Skin epidermis (tissue), 12 donors: ENCODE results near the gene SUN5.
"Not testable (repeated sequence)": the region's sequence is repeated elsewhere in the genome, so short reads cannot be mapped to it uniquely, and the experiment has no call there.

ENCODE experiments used
- H3K27ac ChIP-seq, 21 experiments: fragments of 200-600 bp; sonication (generic) in 11 of 21; one replicate each; pipeline ENCODE4 v1.5.0; 2020; ENCODE audit warnings: mild to moderate bottlenecking in 3 of 21, inconsistent platforms in 2 of 21, moderate library complexity in 2 of 21
- H3K4me3 ChIP-seq, 7 experiments: fragments of 200-600 bp; sonication (generic) in 2 of 7; one replicate each; pipeline ENCODE4 v1.5.0; 2020; ENCODE audit warnings: inconsistent platforms in 2 of 7, mild to moderate bottlenecking in 2 of 7, moderate library complexity in 1 of 7

The SUN5 gene

DNA sequence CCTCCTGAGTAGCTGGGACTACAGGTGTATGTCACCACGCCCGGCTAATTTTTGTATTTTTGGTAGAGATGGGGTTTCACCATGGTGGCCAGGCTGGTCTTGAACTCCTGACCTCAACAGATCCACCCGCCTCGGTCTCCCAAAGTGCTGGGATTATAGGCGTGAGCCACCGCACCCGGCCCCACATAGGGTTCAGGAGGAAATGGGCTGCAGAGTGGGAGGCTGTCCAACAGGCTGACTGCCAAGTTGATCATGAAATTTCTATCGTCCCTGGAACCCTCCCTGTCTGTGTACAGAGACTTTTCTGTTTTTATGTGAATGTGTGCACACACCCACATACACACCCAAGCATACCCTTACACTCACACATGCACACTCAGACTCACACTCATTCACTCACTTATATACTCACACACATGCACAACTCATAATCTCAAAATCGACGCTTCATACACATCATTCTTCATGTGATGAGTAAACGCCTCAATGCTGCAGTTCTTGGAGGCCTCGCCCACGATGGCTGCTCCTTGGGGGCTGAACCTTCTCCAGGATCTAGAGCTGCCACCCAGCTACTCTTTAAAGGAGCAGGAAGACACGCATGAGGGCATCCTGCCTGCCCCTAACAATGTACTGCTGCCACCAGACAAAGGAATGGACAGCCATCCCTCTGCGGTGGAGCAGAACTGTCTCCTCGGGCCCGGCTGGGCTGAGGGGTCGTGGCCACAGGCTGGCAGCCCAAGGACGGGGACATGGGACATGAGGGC lies 35.6 kb downstream of the SUN5 start:
- H3K27ac ChIP-seq = peak overlapping the region in 7 of 21 experiments; percentile 23 to 96 (median 80)
- no peak overlapping the region for H3K4me3 ChIP-seq

DNA sequence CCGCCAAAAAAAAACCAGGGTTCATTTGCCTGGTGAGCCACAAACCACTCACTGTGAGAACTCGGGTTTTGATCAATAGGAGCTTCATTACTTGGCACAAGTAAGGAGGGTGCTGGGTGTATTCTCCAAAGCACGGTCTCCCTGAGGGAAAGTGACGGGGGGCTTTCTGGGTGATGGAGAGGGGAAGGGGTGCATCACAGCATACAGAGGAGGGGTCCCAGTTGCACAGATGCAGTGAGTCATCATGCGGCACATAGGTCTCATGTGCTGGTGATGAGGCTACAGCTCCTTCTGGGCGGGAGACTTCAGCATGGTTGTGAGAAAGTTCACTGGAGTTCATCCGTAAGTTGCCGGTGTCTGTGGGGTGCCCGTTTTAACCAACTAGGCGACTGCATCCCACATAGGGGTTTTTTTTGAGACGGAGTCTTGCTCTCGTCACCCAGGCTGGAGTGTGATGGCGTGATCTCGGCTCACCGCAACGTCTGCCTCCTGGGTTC lies 36.2 kb downstream of the SUN5 start:
- H3K27ac ChIP-seq = peak overlapping the region in 5 of 21 experiments; percentile 8 to 96 (median 81)
- H3K4me3 ChIP-seq = no peak overlapping the region

DNA sequence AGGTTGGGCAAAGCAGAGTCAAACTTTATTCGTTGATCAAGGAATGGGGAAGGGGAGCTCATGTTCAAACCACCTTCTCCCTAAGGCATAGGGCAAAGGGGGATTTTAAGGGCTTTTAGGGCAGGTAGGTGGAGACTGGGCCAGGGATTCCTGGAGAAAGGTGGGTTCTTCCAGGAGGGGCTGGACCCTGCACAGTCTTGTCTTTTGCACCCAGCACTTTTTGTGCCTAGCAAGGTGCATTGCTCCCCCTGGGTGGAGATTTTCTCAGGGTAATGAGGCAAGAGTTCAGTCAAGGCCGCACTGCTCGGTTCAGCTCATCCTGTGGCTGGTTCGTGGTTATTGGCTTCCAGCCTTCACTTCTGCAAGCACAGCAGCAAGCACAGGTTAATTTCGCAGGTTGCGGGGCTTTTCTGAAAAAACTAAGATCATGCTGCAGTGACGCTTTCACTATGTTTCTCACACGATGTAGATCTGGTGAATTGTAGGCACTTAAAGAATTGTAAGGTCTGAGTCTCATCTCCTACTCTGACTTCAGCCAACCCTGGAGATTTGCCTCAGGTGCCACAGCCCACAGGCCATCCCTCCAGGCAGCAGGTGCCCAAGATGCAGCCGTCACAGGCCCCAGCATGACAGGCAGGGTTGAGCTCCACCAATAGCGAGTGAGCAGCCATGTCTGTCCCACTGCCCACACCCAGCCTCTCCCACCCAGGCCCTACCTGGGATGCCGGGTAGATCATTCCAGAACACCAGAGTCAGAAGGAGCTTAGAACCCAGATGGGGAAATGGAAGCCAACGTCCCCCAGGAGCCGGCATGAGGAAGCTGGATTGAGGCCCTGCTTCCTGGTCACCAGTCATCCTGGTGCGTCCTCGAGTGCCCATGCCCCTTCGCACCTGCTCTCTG lies 37.1 kb downstream of the SUN5 start:
- Histone ChIP-seq H3K4me3 (no peak overlapping the region), H3K27ac (peak overlapping the region in 7 of 21 experiments; percentile 3 to 96 (median 58))

DNA sequence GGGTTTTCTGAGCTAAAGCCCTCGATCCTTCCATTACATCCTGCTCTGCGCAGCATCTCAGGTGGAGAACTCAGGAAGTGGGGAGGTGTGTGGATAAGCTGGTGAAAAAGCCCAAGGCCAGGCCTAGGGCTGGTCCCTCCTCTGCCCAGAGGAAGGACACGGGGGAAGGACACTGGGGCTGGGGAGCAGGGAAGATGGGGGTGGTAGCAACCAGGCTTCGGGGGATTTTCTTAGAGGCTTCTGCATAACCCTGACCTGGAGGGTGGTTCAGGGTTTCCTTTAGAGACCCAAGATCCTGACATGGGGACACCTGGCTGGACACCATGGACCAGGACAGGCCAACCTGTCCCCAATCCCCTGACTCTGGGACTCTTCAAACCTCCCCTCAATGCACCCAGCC lies 37.9 kb downstream of the SUN5 start:
- no peak overlapping the region for H3K4me3 ChIP-seq
- H3K27ac ChIP-seq = peak overlapping the region in 3 of 21 experiments; percentile 81 to 96 (median 84)

DNA sequence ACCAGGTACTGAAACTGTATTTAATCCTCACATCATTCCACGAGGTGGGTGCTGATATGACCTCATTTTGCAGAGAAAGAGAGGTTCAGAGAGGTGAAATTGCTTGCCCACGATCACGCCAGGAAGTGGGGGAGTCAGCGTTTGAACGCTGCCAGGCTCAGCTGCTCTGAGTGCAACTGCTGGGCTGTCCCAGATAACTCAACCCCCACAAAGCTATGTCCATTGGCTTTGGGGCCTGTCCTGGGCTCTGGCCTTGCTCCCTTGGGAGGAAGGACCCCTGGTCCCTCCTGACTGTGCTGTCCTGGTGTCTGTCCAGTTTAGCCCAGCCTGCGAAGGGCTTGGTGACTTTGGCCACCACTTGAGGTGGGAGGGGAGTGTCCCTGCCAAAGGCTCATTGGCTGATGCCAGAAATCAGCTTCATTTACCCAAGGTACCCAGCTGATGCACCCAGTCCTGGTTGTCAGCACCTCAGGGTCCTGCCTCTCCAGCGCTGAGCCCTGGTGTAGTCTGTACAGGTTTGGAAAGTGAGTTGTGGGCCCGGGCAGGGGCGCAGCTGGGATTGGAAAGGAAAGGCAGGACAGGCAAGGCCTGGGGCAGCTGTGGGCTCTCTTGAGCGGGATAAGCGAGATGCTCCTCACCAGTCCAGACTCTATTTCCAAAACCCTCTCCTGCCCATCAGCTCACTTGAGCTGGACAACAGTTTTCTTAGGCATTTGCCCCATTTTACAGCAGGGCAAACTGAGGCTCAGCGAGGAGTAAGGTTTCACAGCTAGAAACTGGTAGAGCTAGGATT lies 38.5 kb downstream of the SUN5 start:
- H3K4me3 ChIP-seq = no peak overlapping the region

DNA sequence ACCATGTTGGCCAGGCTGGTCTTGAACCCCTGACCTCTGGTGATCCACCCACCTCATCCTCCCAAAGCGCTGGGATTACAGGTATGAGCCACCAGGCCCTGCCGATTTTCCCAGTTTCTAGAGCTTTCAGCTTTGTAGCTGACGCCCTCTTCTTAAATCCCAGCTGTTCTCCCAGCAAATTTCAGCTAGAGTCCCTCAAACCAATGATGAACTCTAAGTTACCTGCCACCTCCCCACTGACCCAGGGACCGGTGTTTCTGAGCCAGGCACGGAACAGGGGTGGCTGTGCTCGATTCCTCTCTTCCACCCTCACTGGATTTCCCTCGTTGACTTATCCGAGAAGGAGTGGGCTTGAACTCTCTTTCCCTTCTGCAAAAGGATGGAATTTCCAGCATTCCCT lies 39.1 kb downstream of the SUN5 start:
- no peak overlapping the region for H3K4me3 ChIP-seq
- H3K27ac ChIP-seq = peak overlapping the region in 2 of 21 experiments; percentile 84 to 96

More for the DNA sequence above, 38.5 kb downstream of the SUN5 start:
- H3K27ac ChIP-seq = peak overlapping the region in 2 of 21 experiments; percentile 84 to 96

DNA sequence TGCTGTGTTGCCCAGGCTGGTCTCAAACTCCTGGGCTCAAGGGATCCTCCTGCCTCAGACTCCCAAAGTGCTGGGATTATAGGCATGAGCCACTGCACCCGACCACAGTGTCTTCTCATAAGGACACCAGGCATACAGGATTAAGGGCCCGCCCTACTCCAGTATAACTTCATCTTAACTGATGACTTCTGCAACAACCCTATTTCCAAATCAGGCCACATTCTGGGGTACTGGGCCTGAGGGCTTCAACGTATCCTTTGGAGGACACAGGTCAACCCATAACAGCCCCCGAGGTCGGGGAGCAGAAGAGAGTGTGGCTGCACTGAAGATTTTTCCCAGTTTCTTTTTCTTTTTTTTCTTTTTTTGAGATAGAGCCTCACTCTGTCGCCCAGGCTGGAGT lies 39.7 kb downstream of the SUN5 start:
- Histone ChIP-seq H3K4me3 (no peak overlapping the region), H3K27ac (no peak overlapping the region)

DNA sequence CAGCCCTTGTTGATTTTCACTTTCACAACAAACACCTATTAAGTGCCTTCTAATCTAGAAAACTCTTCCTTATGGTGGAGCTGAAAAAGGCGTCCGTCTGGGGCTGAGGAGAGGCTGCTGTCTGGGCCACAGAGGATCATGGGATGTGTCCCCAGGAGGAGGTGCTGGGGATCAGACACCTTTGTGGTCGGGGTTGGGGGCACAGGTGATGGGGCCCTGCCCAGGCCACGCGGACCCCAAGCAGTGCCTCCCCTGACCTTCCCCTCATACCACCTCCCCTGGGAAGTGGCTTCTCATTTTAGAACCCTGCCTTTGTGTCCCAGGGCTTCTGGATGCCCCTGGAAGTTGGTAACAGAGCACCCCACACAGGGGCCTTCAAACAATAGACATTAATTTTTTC lies 41.1 kb downstream of the SUN5 start:
- Histone ChIP-seq H3K27ac (no peak overlapping the region), H3K4me3 (no peak overlapping the region)

DNA sequence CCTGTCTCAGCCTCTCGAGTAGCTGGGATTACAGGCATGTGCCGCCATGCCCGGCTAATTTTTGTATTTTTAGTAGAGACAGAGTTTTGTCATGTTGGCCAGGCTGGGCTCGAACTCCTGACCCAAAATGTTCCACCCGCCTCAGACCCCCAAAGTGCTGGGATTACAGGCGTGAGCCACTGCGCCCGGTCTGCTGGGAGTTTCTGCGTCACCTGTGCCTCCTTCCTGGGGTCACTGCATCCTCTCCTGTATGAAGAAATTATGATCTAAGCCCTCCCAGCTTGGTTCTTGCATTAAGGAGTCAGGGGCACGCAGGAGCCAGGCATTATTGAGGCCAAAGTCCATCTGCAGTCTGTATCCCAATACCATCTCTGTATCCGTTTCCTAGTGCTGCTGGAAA lies 41.6 kb downstream of the SUN5 start:
- not testable (repeated sequence) for H3K4me3 ChIP-seq

DNA sequence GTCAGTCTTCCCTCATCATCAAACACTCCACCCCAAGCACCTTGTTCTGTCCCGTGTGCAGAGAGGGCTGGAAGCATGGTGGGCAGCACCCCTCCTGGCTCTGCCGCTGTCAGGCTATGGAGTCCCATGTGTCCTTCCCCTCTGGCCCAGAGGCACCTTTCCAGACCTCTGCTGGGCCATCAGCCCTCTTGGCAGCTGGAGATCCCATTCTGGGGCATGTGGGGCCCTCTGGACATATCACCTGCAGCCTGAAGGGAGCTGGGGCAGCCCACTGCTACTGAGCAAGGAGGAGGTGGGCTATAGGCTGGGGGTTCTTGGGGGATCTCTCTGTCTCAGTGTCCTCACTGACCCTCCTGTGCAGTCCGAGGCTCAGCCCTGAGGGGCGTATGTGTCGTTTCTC lies 42.2 kb downstream of the SUN5 start:
- Histone ChIP-seq H3K27ac (no peak overlapping the region), H3K4me3 (no peak overlapping the region)

More for the DNA sequence above, 41.6 kb downstream of the SUN5 start:
- not testable (repeated sequence) for H3K27ac ChIP-seq

DNA sequence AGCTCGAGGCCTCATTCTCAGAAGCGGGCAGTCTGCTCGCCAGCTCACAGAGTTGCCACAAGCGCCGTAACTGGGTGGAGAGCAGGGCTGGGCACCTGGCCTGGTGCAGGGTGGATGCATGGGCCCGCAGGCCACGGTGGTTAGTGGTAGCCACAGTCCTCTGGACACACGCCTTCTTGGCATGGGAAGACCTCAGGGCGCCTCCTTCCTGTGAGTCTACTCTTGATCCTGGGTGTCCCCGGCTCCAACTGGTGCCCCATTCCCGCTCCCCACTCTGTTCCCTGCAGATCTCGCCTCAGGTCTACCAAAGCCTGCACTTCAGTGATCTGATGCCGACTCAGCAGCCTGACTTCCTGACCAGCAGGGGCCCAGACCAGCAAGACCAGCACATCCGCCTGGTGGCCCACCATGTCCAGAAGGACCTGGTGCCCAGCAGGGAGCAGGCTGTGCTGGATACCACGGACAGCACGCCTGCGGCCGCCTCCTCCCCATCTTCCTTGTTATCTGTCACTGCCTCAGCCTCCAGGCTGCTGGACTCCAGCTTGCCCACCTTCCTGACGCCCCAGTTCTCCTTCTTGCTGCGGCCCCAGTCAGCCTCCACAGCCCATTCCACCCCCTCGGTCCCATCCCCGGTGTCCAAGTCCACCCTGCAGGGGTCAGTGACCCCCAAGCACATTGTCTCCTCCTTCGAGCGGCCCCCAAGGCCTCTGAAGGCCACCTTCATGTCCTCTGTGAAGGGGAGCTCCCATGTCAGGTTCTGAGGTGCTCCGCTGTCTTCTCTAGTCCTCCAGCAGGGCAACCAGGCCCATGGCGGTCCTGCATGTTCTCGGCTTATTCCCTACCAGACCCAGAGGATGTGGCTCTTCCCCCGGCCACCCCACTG lies 43.1 kb downstream of the SUN5 start:
- Histone ChIP-seq H3K27ac (no peak overlapping the region), H3K4me3 (no peak overlapping the region)

DNA sequence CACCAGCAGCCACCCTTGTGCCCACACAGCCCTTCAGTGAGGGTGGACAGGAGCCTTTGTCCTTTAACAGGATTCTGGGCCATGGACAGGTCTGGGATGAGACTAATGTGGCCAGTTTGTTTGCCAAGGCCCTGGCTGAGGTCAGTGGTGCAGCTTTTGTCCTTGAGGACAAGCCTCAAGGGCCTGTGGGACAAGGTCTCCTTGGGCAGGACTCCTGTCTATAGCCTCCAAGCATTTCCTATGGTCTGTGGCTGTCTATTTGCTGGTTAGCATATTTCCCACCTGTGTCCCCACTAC lies 44.1 kb downstream of the SUN5 start:
- Histone ChIP-seq H3K4me3 (no peak overlapping the region), H3K27ac (no peak overlapping the region)

DNA sequence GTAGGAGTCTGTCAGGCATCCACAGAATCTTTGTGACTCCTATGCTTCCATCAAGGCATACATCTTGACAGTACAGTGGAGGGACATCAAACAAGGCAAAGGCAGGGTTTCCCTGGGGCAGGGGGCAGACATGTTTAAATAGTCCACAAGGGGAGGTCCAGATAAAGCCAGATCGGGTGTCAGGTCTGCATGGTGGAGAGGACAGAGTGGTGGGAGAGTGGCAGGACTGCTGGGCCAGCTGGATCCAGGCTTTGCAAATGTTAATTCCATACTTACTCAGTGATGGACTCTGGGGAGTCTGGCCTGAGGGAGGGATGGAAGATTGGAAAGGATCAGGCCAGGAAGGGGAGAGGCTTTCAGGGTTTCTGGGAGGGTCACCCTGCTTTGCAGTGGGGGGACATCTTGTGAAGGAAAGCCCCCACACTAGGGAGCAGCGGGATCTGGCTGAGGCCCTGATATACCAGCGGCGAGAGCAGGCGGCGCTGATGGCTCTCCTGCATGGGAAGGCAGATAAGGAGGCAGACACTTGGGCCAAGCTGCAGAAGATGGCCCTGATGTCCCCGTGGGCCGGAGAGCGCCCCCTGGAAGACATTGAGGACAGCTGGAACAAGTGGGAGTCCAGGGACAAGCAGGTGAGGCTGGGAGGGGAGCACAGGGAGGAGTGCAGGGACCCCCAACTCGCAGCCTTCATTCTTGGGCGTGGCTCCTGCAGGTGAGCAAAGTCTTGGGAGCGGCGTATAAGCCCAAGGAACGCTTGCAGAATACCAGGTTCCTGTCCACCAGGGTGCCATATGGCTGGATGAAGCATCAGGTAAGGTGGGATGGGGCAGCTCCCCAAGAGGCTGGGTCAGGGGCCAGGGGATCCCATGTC lies 44.6 kb downstream of the SUN5 start:
- Histone ChIP-seq H3K4me3 (no peak overlapping the region), H3K27ac (no peak overlapping the region)

DNA sequence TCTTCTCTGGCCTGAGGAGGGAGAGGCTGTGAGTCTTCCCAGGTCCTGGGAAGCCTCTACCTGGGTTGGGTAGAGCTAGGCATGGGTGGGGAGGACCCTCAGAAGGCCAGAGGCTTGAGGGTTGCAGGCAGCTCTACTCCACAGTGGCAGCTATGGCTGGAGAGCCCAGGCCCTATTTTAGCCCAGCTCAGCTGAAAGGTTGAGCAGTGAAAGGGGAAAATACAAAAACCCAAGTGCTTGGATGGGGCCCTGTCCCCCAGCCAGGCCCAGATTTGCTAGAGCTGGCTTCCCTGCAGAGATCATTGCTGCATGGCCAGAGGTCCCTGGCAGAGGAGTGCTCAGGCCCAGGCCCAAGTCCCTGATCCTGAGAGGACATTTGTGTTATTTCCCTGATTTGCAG lies 45.7 kb downstream of the SUN5 start:
- Histone ChIP-seq H3K4me3 (no peak overlapping the region), H3K27ac (no peak overlapping the region)

DNA sequence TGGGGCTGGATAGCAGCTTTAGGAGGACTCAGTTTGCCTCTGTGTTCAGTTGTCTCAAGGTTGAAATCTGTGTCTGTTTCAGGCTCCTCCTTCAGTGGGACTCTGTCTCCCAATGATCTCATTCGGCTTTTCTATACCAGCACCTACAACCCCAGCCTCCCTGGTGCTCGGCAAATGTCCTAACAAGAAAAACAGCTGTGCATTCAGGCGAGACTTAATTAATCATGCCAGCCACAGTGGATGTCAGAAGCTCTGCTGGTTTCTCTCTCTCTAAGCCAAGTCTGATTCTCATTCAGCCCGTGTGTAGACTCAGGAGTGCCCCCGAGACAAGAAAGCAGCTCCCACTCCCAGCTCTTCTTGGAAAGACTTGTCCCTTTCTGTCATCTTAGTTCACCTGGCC lies 46.8 kb downstream of the SUN5 start:
- Histone ChIP-seq H3K27ac (no peak overlapping the region), H3K4me3 (no peak overlapping the region)

DNA sequence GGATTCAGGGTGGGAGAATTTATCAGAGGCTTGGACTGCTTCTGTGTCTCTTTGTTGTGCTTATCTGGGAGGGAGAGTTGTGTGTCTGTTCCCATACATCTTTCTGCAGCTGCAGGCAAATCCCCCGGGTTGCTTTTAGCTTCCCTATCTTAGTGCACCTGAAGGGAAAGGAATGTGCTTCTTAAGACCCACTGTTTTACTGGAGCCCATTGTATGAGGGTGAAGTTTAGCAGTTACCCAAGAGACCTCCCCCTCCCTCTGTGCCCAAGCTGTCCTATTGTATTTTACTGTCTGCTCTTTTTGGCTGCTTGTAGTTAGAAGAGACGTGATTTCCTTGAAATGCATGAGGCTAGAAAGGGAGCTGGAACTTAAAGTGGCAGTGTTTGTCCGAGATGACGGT lies 53.7 kb downstream of the SUN5 start:
- not testable (repeated sequence) for H3K27ac ChIP-seq, H3K4me3 ChIP-seq

DNA sequence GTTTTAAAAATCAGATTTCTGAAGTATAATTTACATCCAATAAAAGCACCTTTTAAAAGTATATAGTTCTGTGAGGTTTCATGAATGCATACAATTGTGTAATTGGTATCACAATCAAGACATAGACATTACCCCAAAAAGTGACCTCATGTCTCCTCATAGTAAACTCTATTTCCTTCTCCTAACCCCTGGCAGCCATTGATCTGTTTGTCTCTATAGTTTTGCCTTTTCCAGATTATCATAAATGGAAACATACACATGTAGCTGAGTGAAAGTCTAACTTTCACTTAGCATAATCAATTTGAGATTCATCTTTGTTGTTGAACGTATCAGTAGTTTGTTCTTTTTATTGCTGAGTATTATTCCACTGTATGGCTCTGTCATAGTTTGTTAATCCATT lies 57.6 kb downstream of the SUN5 start:
- Histone ChIP-seq H3K27ac (no peak overlapping the region), H3K4me3 (no peak overlapping the region)

DNA sequence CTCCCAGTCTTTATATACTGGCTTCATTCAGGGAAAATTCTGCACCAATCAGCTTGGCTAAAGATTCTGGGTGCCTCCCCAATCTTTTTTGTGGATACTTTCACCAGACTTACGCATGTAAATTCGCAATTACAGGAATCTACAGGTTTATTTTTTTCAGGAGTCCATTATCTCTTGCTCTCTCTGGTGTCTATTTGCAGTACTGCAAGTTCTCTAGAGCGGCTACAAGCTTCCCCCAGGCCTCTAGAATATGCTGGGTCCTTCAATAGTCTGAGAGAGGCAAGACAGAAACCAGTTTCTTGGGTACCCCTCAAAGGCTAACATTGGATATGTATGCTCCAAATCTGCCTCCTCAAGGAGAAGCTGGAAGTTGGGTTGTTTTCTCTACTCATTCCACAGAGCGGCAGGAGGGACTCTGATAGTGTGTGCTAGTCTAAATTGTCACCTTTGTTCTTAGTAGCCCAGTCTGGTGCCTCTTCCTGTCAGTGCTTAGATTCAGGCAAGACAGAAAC lies 58.5 kb downstream of the SUN5 start:
- Histone ChIP-seq H3K27ac (peak overlapping the region in 3 of 21 experiments; percentile 8 to 23 (median 12)), H3K4me3 (no peak overlapping the region)
